22Rv1 (cell line): ENCODE results near the gene TMEM212.

Experiments used
- CTCF ChIP-seq: fragments of 450-650 bp; IDR thresholded peaks from 2 replicates; pipeline ENCODE4 v1.5.1; 2017; ENCODE audit warnings: mild to moderate bottlenecking
- ZFX ChIP-seq: fragments of 450-650 bp; IDR thresholded peaks from 2 replicates; pipeline ENCODE4 v1.6.1; 2017; ENCODE audit warnings: antibody characterized with exemption, borderline replicate concordance

- TF ChIP-seq CTCF (no peak), ZFX (no peak)
These were observed 64.0 kb downstream of the TMEM212 start for GRCh38 chr3:171906951-171907676.
